CD4-positive, alpha-beta T cell treated with Interleukin-10 for 1 hour (primary cell): Measurements from ENCODE around the gene DIAPH3.

Experiments used
- DNase-seq: peaks from one replicate; pipeline ENCODE4 v3.0.0-alpha.2; 2020

DIAPH3 gene

DNA sequence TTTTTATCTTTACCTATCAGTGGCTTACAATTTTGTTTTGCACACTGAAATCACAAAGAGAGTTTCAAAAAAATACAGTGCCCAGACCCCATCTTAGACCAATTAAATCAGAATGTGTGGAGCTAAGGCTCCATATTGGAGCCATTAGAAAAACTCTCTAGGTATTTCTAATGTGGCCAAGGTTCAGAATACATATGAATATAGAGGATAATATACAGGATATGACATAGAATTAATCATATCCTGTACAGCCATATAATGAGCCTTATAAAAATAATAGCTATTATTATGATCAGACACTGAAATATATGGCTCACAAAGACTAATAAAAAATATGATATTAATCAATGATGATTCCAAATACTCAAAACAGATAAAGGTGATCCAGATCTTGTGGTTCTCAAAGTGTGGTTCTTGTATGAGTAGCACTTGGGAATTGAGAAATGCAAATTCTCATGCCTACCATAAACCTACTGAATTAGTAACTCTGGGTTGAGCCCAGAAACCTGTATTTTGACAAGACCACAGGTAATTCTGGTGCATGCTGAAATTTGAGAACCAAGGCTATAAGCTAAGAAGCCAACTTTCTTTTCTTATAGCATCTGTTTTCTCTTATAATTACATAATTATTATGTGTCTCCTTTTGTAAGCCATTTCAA is 408.0 kb downstream of the DIAPH3 start:
- DNase-seq: no peak

DNA sequence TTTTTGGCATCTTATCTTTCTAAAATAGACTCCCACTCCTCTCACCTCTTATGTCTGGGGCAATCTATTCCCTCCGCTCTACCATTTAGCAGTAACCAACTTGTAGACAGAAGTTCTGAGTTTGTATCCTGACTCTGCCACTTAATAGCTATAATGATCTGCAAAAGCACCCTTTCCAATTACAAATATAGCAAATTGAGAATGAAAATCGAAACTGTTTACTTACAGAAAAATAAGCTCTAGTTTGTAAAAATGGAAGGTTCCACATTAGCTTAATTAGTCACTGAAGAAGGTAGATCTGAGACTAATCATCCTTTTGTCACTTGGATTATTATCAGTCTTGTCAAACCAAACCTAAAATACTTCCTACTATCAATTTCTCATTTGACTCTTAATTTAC is 409.3 kb downstream of the DIAPH3 start:
- no peak for DNase-seq

DNA sequence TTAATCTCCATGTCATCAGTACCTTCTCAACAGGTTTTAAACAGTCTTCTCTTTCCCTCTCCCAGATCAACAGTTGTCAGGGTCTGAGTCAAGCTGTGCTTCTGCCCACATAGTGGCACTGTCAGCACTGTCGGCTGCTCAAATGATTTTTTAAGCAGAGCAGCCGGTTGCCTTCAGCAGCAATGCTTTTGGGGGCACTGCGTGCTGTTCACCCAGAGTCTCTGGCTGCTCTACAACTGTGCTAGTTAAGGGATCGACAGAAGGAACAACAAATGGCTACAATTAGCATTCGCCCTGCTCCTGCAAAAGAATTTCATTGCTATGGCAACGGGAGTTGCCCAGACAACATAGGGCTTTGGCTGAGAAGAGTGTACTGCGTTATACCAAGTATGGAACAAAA is 412.9 kb downstream of the DIAPH3 start:
- no peak for DNase-seq

DNA sequence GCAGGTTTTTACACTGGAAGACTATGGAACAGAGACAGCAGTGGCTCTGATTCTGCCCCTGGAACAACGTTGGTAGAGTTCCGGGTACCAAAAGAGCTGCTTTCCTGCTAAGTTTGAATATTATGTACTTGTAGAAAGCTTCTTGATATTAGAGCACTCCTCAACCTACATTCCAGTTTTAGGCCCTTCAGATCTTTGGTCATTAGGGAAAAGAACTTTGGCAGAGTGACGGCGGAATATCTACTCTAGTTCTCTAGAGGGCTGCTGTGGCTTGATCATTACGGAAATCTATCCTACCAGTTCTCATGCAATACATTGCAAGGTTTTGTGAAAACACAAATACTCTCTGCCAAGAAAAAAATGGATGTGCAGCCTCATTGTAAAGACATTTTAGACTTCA is 415.7 kb downstream of the DIAPH3 start:
- no peak for DNase-seq

DNA sequence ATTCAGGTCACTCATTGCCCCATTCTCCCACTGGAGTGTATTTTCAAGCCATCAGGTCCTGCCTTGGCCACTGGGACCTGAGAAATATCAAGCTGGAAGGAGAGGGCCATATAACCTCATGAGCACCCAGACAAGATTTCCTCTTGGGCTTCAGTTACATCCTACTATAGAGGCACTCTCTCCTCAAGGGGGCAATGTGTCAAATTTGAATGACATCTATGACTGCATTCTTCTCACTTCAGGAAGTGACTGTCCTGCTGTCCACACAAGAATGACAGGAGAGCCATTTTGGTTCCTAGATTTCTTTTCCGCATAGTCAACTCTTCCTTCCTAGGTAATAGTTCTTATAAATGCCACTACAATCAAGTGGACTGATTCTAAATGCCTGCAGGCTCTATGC is 416.2 kb downstream of the DIAPH3 start:
- DNase-seq: no peak

DNA sequence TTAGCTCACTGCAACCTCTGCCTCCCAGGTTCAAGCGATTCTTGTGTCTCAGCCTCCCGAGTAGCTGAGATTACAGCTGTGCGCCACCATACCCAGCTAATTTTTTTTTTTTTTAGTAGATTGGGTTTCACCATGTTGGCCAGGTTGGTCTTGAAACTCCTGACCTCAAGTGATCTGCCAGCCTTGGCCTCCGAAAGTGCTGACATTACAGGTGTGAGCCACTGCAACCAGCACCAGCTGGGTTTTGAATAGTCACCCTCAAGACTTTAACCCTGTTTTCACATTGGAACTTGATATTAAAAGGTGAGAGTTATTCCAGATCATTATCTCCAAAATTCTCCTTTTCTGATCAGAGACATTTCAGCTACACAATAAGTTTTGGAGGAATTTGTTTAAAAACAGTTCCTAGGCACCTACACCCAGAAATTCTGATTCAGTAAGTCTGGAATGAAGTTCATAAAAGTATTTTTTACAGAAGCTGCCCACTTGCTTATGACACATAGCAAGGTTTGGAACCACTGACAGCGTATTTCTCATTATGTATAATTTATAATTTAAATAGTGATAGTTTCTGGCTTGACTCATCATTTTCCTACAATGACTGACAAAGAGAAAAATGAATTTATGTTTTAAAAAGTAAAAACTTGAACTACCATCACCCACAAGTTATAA is 417.3 kb downstream of the DIAPH3 start:
- no peak for DNase-seq

DNA sequence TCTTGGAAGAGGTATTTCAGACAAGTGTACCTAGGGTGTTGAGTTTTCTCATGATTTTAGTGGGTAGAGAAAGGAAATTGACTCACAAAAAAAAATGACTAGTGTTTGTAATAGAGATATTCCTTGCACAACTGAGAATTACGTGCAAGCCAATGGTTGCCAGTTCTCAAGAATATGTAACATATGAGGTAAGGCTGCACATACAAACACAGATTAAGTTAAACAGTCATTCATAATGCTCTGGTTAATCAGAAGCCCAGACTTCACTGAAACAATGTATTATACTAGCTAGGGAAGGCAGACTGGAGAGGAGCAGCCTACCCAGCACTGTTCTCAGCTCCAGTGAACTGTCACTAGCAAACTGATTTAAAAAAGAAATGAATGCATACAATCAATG is 418.3 kb downstream of the DIAPH3 start:
- no peak for DNase-seq

DNA sequence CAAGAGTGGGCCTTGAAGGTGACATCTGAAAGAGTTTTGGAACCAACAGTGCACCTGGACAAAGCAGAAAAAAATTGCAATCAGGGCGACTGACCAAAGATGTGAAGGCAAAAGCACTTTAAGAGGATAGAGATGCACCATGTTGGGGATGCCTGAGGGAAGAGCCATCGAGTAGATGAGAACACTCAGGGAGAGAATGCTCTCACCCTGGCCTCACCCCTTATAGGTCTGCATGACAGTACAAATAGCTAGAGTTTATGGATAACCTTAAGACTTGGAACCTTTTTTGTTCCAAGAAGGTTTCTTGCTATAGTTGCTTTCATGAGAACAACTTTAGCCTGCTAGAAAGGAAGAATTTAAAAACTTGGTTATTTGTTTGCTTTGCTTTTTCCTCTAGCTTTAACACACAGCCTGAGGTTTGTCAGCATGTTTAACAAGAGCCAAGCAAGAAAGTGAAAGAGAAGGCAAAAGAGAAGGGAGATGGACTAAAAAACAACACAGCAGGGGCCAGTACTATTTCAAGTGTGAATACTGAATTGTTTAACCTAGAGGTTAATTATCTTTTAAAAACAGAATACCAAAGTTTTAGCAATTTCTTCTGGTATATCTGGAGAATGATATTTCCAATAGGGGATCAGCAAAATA is 418.9 kb downstream of the DIAPH3 start:
- DNase-seq: no peak

DNA sequence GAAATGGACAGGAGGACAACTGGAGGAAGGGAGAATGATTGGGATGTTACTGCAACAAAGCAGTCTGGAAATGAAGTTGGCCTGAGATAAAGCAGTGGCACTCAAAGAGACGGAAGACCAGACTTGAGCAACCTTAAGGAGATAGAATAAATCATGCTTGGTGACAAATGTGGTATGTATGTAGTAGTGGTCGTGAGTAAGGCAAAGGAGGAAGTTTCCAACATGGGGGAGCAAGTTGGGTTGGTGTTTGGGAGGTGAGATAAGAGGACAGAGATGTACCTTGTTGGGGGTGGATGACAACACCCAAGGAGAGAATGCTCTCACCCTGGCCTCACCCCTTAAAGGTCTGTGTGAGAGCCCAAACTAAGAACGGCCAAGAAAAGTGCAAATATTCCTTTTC is 420.5 kb downstream of the DIAPH3 start:
- DNase-seq: no peak

DNA sequence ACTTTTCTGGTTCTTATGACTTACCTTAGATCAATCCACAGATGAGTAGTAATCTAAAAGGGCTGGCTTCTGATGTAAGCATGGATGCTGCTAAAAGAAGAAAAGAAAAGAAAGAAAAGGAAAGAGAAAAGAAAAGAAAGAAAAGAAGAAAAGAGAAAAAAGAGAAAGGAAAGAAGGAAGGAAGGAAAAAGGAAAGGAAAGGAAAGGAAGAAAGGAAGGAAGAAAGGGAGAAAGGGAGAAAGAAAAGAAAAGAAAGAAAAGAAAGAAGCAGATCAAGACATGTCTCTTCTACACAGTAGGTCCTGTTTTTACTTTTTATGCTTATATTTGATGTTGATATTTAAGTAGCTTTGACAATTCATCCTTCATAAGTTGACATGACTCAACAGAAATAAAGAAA is 421.3 kb downstream of the DIAPH3 start:
- no peak for DNase-seq

DNA sequence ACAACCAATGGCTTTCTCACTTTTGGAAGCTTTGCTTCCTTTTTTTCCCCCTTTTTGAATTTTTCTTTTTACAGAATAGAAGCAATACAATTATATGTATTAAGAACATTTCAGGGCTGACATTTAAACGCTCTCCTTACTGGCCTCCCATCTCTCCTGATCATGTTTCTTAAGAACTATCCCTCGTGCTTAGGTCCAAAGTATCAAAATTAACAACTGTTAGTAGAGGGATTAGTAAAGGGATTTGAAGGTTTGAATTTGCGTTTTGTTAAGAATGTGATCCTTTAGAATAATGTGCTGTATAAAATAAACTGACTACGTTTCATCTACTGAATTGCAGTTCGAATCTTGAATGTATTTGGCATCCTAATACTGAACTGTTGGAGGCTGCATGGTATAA is 424.8 kb downstream of the DIAPH3 start:
- no peak for DNase-seq

DNA sequence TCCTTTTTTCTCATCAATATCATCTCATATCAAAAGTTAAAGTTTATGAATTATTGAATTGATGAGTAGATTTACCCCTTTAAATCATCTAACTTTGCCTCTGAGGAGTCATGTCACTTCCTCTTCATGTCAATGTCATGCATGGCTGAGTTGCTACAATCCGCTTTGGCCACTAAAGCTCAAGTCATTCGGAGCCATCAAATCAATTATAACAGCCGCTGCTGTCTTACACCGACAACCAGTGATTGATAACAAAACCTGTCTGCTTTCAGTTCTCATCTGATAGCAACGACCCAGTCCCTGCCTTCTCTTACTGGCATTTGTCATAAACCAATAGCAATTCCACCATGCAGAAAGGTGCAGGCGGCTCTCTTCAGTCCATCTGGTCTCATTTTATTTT is 429.3 kb downstream of the DIAPH3 start:
- DNase-seq: no peak

DNA sequence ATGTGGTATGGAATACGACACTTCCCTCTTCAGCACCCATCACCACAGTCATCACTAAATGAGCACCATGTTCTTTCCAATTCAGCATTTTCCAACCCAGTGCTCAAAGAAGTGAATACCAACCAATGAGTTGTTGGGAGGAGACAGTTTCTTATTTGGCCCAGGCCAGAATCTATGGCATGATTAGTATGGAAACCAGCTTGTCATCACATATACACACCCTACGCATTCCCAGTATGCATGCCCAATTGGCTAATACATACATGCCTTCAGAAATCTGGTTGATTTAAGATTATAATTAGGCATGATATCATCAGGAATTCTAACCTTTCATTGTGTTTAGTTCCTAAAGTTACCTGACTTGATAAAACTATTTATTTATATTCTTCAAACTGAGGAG is 430.0 kb downstream of the DIAPH3 start:
- no peak for DNase-seq

DNA sequence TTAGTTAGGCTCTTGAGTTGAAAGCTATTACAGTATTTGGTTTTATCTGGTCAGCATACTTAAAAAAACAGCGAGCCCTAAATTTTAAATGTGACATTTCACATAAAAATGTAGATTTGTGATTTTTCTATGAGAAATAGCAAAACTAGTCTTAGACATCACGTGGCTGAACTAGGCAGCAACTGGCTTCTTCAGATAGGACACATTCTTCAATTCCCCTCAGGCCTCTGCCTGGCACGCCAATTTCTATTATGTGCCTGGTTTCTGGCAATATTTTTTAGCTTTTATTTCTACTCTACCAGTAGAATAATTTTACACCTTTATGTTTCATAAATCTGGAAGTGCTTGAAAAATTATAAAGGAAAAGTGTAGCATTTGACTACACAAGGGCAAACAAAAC is 433.7 kb downstream of the DIAPH3 start:
- DNase-seq: no peak

DNA sequence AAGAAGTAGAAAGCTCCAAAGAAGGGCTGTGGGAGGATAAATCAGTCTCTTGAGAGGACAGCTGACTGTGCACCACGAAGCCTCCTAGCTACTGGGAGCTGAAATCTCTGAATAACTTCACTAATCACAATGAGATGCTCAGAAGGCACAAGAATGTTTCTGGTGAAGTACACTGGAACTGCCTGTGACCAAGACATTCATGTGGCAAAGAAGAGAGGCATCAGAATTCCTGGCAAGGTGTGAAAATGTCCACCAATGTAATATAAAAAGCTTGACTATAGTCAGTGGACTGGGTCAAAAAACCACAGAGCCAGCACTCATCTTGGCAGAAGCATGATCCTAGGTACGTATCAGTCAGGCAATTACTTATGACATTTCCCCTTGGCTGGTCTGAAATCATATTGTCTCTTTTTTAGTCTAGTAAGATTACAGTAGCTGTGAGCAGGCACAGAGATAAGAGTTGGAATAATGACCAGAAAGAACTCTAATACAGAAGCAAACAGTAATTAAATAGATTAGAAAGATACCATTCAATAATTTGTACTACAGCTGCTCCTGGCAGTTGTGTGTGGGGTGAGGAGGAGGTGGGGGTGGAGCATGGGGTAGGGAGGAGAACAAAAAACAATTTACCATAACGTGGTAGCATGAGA is 434.7 kb downstream of the DIAPH3 start:
- no peak for DNase-seq

DNA sequence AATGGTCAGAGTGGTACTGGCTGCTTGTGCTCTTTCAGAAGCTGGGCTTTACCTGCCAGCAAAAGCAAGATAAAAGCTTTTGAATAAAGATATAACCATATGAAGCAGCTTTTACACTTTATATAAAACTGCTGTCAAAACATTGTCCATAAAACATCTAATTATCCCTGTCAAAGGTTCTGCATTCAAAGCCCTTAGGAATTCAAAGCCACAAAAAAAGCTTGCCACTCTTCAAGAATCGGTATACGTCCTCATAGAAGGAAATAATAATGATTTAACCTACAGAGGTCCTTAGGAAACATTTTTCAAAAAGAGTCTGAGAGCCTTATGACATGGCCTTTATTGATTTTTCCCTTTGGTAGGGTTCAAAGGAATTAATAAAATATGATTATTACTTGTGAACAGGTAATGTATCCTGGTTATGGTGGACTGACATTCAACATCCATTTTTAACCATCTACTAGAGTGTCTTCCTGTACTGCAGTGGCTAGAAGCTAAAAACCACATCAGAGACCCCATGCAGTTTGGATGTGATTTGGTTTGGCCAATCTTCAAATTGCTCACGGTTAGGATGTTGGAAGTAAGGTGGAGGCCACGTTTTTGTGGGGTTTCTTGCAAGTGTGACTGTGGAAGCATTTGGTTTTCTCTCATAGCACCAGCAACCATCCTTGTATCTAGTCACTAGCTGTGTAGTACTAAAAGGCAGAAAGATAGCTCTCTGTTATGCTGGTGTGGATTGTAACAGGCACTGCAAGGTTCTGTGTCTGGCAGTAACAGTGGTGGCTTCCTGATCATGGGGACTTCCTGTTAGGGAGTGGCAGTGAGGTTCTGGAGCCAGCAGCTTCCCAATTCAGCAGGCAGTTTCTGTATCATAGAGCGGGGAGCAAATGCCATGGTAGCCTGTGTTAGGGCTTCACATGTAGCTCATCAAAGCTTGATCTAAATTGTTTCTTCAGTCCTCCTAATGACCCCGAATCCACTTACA is 441.5 kb downstream of the DIAPH3 start:
- no peak for DNase-seq

DNA sequence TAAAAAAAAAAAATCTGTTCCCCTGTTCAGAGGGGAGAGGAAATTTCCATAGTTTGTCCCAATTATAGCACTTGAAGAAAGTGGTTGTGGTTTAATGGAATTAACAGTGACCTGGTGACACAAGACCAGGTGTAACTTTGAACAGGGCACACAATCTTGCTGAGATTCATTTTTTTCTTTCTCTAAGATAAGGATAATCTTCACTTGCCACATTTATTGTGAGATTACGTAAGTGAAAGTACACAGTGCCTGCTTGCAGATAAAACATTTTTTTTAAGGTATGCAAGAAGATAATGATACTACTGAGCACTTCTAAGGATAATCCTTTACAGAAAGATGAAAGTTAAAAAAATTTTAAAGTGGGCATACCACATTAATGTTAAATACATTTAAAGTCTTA is 448.1 kb downstream of the DIAPH3 start:
- DNase-seq: no peak

DNA sequence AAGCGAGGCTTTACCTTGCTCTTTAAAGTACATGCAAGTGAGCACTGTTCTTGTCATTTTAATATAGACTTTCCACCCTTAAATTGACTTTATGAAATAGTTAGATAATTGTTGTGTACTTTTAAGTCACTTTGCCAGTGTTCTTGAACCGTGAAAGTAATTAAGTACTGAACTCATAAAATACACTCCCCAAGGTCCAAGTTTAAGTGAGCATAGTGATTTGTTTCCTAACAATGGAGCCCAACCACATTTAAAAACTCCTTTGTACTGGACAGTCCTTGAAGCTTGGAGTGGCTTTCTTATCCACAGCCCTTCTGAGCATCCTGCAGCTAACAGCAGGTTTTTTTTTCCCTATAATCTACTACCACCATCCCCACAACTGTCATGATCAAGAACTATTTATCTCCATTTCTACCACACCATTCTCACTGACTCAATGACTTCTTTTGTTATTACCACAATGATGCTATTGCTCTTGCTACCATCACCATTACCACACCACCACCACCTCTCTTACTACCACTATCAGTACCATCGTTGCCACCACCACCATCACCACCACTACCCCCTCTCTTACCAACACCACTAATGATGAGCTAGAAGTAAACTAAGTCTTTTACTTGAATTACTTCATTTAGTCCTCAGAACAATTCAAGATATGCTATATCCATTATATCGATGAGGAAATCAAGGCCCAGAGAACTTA is 452.6 kb downstream of the DIAPH3 start:
- DNase-seq: no peak

DNA sequence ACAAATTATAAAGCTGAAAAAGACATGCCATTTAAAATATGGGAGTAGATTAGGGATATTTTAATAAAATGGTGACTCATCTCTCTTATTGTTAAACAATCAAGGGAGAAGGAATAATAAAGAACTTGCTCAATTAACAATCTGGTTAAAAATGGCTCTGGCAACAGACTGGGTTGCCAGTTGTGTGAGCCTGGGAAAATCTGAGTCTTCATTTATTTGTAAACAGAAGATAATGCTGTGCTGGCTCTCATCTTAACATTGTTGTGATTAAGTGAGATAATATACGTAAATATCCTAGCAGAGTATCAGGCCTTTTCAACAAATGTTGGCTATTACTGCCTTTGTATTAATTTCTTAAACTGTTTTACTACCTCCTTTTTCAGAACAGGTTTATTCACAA is 453.3 kb downstream of the DIAPH3 start:
- no peak for DNase-seq

DNA sequence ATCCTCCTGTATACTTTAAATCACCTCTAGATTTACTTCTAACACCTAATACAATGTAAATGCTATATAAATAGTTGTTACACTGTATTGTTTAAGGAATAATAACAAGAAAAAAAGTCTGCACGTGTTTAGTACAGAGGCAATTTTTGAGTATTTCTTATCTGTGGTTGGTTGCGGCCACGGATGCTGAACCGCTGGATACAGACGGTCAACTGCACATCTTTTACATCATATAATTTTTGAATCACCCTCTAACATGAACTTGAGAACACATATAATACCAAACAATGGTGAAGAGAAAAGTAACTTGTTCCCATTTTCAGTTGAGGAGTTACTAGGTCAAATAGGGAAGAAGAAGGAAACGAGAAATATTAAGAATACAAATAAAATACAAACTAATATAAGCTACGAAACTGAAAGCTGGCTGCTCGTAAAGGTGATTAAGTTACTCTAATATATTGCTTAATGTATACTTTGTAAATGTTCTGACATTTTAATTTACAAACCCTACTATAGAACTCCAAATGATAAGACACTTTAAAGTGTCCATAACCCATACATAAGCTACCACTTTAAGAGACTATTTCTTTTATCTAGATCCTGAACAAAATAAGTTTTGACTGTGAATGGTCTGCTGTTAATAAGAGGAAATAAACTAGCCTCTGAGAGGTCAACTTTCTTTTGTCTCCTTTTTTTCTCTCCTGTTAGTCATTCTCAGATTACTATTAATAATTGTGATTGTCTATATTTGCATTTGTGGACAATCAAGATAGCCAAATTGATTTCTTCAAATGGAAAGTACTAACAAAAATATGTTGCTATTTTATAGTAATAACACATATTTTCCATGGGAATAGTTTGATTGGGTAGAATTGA is 457.4 kb downstream of the DIAPH3 start:
- DNase-seq: no peak

DNA sequence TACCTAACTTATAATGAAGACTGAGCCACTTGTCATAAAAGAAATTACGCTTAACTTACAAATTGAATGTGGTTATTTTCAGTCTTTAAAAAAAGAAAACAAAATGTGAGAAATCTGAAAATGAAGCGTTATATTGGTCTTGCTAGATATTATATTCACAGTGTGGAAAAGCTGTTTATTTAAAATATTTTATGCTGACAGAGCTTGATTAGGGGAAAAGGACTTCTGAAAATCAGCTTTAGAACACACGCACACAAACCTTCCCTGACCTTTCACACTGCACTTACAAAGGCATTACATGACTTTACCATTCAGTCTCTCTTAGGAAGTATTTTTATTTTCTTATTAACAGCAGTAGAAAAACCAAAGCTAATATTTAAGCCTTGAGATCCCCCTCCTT is 461.5 kb downstream of the DIAPH3 start:
- DNase-seq: no peak
